Right atrium auricular region (tissue), 2 donors: Measurements from ENCODE around the gene CADPS. TPM values are rescaled to one million over a fixed set of nuclear protein-coding genes. Genes with fewer than 3 reads are reported as not detected.

Experiments used
- DNase-seq: peaks from one replicate; pipeline ENCODE4 v3.0.0-alpha.2; 2019; ENCODE audit warnings: low spot score
- H3K27ac ChIP-seq, 2 donors: fragments of 200-600 bp; sonication (generic); 1 replicate in 1 of 2; 2 replicates in 1 of 2; pipeline ENCODE4 v1.5.1; 2016 to 2019
- H3K27me3 ChIP-seq, 2 donors: fragments of 200-600 bp; sonication (generic); one replicate each; pipeline versions ENCODE4 v1.5.1 to v1.6.0; 2017 to 2019
- H3K36me3 ChIP-seq: fragments of 200-600 bp; sonication (generic); one replicate; pipeline ENCODE4 v1.5.1; 2016
- H3K4me1 ChIP-seq, 2 donors: fragments of 200-600 bp; sonication (generic); one replicate each; pipeline versions ENCODE4 v1.5.1 to v1.6.0; 2017 to 2019
- H3K4me3 ChIP-seq, 2 donors: fragments of 200-600 bp; sonication (generic); 1 replicate in 1 of 2; 2 replicates in 1 of 2; pipeline ENCODE4 v1.5.1; 2017 to 2019; ENCODE audit warnings: mild to moderate bottlenecking in 1 of 2, moderate library complexity in 1 of 2
- H3K9me3 ChIP-seq, 2 donors: fragments of 200-600 bp; sonication (generic); one replicate each; pipeline ENCODE4 v1.5.1; 2019
- CTCF ChIP-seq, 2 donors: fragments of 200-600 bp; sonication (generic); IDR thresholded peaks; one replicate each; pipeline ENCODE4 v1.5.1; 2019; ENCODE audit warnings: antibody characterized with exemption in 2 of 2
- total RNA-seq, 2 donors: library from RNA; depleted of rRNA; stranded (reverse); fragments of >200 nt; gene quantifications; one replicate each; pipeline ENCODE4 v1.1.0, GENCODE V29; 2016

The CADPS gene
- total RNA-seq, 2 donors from 2014 or later = 16.1 to 48.2 TPM

- H3K27ac ChIP-seq = no peak overlapping the region
- DNase-seq = no peak
Measured at GRCh38 chr3:62361261-62361660, 514.0 kb downstream of the CADPS start.

GRCh38 chr3:62359531-62359930, 515.7 kb downstream of the CADPS start:
- no peak for DNase-seq
- Histone ChIP-seq H3K27ac (no peak overlapping the region), H3K36me3 (no peaks in the 10 kb centered on the region), H3K9me3 (no peaks in the 10 kb centered on the region), H3K4me3 (no peak overlapping the region), H3K27me3 (no peaks in the 10 kb centered on the region), H3K4me1 (no peaks in the 10 kb centered on the region)
- no peak for TF ChIP-seq CTCF (IDR thresholded peaks at IDR 0.05)

More at GRCh38 chr3:62361261-62361660, 514.0 kb downstream of the CADPS start:
- Histone ChIP-seq H3K9me3 (no peaks in the 10 kb centered on the region), H3K27me3 (peaks cover 0 to 1% of the 10 kb centered on the region in 2 donors), H3K4me1 (no peaks in the 10 kb centered on the region), H3K36me3 (no peaks in the 10 kb centered on the region), H3K4me3 (no peak overlapping the region)
- TF ChIP-seq CTCF (IDR thresholded peaks at IDR 0.05) = no peak

GRCh38 chr3:62356356-62356755, 518.9 kb downstream of the CADPS start:
- H3K27ac ChIP-seq = no peak overlapping the region
- DNase-seq = no peak
- H3K4me3 ChIP-seq = no peak overlapping the region
- H3K36me3 ChIP-seq = no peaks in the 10 kb centered on the region
- no peaks in the 10 kb centered on the region for H3K27me3 ChIP-seq
- H3K9me3 ChIP-seq = no peaks in the 10 kb centered on the region
- H3K4me1 ChIP-seq = no peaks in the 10 kb centered on the region
- no peak for TF ChIP-seq CTCF (IDR thresholded peaks at IDR 0.05)

- no peaks in the 10 kb centered on the region for H3K9me3 ChIP-seq
- H3K27ac ChIP-seq = no peak overlapping the region
- no peak for DNase-seq
- no peaks in the 10 kb centered on the region for H3K4me1 ChIP-seq
- no peaks in the 10 kb centered on the region for H3K27me3 ChIP-seq
- no peak for TF ChIP-seq CTCF (IDR thresholded peaks at IDR 0.05)
- H3K4me3 ChIP-seq = no peak overlapping the region
- no peaks in the 10 kb centered on the region for H3K36me3 ChIP-seq
Measured at GRCh38 chr3:62355703-62356102, 519.5 kb downstream of the CADPS start.
